Measurements from ENCODE around the gene PLEK.
A peak's percentile ranks its signal among the peaks of the same experiment; 100 is the strongest.
"Not testable (repeated sequence)": the region's sequence is repeated elsewhere in the genome, so short reads cannot be mapped to it uniquely, and the experiment has no call there.

Gene PLEK

GRCh38 chr2:68418855-68419254 lies 53.8 kb downstream of the PLEK start:
- no peak for DNase-seq

GRCh38 chr2:68420254-68420910 lies 55.3 kb downstream of the PLEK start:
- no peak for DNase-seq

GRCh38 chr2:68423966-68424650 lies 59.0 kb downstream of the PLEK start:
- no peak for DNase-seq

GRCh38 chr2:68425503-68425902 lies 60.4 kb downstream of the PLEK start:
- DNase-seq = no peak

GRCh38 chr2:68426446-68426845 lies 61.4 kb downstream of the PLEK start:
- DNase-seq = no peak

GRCh38 chr2:68426848-68427579 lies 61.9 kb downstream of the PLEK start:
- DNase-seq = no peak

- DNase-seq = no peak
Observed at GRCh38 chr2:68428126-68428525, 63.0 kb downstream of the PLEK start.

- no peak for DNase-seq
Observed at GRCh38 chr2:68428746-68429145, 63.7 kb downstream of the PLEK start.

- no peak for DNase-seq
Observed at GRCh38 chr2:68429311-68429826, 64.3 kb downstream of the PLEK start.

GRCh38 chr2:68431316-68431972 lies 66.4 kb downstream of the PLEK start:
- DNase-seq = no peak

GRCh38 chr2:68432696-68433658 lies 67.9 kb downstream of the PLEK start:
- no peak for DNase-seq

GRCh38 chr2:68434981-68435380 lies 69.9 kb downstream of the PLEK start:
- DNase-seq = no peak

- no peak for DNase-seq
Observed at GRCh38 chr2:68435615-68436014, 70.5 kb downstream of the PLEK start.

GRCh38 chr2:68436270-68436669 lies 71.2 kb downstream of the PLEK start:
- no peak for DNase-seq

- DNase-seq = no peak
Observed at GRCh38 chr2:68438455-68439303, 73.6 kb downstream of the PLEK start.

- peak; percentile 86 for DNase-seq
Observed at GRCh38 chr2:68441179-68441993, 76.3 kb downstream of the PLEK start.

- no peak for DNase-seq
Observed at GRCh38 chr2:68441994-68442322, 76.9 kb downstream of the PLEK start.

GRCh38 chr2:68446425-68446824 lies 81.3 kb downstream of the PLEK start:
- not testable (repeated sequence) for DNase-seq

Measured in activated gamma-delta T cell treated with Interleukin-2 at 50 U/mL for 16 hours (primary cell).